ENCODE data around the gene SCGB1C2.
"Not testable (repeated sequence)": the region's sequence is repeated elsewhere in the genome, so short reads cannot be mapped to it uniquely, and the experiment has no call there.

Gene SCGB1C2

DNA sequence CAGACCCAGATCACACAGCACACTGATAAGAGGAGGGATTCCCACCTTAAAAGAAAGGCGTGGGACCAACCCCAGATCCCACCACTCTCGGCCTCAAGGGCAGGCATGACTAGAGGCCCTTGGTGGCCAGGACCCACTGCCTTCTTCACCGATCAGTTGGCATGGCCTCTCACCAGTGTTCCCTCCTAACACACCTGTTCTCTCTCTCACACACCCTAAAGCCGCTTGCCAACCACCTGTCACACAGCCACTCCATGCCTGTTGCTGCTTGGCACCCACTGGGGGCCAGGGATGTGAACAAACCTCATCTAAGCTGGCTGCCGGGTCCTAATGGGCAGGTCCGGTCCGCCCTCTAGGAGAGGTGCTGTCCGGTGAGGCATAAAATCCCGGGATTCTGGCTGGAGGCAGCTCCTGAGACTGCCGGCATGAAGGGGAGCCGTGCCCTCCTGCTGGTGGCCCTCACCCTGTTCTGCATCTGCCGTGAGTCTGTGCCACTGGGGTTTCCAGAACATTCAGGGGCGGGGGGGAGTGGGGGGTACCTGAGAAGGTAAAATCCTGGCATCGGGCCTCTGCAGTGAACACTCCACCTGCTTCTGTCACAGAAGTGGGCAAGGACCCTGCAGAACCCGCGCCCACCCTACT is at the start of gene SCGB1C2:
Gene SCGB1C2 (plus strand): TSS at position 404 of the 642 bp plus-strand sequence. CDS start 22 bp downstream, at position 426.
- H3K4me3 ChIP-seq (ENCODE audit: low read depth, low read length) = not testable (repeated sequence)

DNA sequence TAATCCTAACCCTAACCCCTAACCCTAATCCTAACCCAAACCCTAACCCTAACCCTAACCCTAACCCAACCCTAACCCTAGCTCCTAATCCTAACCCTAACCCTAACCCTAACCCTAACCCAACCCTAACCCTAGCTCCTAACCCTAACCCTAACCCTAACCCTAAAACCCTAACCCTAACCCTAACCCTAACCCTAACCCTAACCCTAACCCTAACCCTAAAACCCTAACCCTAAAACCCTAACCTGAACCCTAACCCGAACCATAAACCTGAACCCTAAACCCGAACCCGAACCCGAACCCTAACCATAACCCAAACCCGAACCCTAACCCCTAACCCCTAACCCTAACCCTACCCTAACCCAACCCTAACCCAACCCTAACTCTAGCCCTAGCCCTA is 24.3 kb upstream of the SCGB1C2 start:
- not testable (repeated sequence) for H3K4me3 ChIP-seq (ENCODE audit: low read depth, low read length)

- peak; percentile 56 for TF ChIP-seq CTCF (IDR thresholded peaks at IDR 0.05; ENCODE audit: low read depth, low read length)
- H3K4me3 ChIP-seq (ENCODE audit: low read depth, low read length) = not testable (repeated sequence)
Observed at GRCh38 chr17:118339-118917, 18.9 kb upstream of the SCGB1C2 start.

DNA sequence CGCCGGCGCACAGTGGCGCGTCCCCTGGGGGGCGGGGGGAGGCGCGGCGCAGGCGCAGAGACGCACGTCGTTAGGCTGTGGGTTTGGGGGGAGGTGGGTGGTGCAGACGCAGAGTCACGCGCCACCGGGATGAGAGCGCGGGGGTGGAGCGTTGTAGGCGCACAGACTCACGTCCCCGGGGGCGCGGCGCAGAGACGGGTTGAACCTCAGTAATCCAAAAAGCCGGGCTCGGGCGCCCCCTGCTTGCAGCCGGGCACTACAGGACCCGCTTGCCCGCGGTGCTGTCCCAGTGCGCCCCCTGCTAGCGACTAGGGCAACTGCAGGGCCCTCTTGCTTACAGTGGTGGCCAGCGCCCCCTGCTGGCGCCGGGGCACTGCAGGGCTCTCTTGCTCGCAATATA is 3.4 kb upstream of the SCGB1C2 start:
- H3K4me3 ChIP-seq (ENCODE audit: low read depth, low read length) = not testable (repeated sequence)

GRCh38 chr17:134332-134785 is 3.0 kb upstream of the SCGB1C2 start:
- H3K4me3 ChIP-seq (ENCODE audit: low read depth, low read length) = not testable (repeated sequence)

DNA sequence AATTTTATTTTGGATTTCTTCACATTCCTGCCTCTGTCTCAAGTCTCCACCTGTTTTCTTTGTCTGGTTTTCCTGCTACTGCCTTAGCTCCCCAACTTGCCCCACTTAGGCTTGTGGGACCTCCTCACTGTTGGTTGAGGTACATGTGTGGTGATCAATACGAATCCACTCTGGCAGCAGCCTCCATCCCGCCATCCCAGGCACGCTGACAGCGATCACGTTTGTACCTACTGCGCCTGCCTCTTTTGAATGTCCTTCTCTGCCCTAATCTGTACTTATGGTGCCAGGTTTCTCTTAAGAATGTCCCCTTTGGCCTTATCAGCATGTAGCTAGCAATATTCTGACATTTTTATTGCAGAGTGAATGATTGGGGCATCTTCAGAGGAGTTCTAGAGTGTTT is 2.3 kb upstream of the SCGB1C2 start:
- not testable (repeated sequence) for H3K4me3 ChIP-seq (ENCODE audit: low read depth, low read length)

DNA sequence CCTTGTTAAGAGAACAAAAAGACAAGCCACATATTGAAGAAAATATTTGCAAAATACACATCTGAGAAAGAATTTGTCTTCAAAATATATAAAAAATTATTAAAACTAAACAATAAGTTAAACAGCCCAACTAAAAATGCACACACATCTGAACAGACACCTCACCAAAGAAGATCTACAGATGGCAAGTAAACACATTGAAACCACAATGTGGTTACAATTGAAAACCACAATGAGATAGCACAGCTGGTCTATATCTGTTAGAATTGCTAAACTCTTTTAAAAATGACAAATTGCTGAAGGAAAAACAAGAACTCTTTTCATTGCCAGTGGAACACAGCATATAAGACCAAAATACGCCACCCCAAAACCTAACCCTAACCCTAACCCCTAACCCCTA is 1.5 kb upstream of the SCGB1C2 start:
- H3K4me3 ChIP-seq (ENCODE audit: low read depth, low read length) = not testable (repeated sequence)

- TF ChIP-seq CTCF (IDR thresholded peaks at IDR 0.05; ENCODE audit: low read depth, low read length) = 0 out of 2 replicates have a peak, but pooled peaks have one; percentile 21
- H3K4me3 ChIP-seq (ENCODE audit: low read depth, low read length) = not testable (repeated sequence)
Observed at GRCh38 chr17:136531-136930, 838 bp upstream of the SCGB1C2 start.

DNA sequence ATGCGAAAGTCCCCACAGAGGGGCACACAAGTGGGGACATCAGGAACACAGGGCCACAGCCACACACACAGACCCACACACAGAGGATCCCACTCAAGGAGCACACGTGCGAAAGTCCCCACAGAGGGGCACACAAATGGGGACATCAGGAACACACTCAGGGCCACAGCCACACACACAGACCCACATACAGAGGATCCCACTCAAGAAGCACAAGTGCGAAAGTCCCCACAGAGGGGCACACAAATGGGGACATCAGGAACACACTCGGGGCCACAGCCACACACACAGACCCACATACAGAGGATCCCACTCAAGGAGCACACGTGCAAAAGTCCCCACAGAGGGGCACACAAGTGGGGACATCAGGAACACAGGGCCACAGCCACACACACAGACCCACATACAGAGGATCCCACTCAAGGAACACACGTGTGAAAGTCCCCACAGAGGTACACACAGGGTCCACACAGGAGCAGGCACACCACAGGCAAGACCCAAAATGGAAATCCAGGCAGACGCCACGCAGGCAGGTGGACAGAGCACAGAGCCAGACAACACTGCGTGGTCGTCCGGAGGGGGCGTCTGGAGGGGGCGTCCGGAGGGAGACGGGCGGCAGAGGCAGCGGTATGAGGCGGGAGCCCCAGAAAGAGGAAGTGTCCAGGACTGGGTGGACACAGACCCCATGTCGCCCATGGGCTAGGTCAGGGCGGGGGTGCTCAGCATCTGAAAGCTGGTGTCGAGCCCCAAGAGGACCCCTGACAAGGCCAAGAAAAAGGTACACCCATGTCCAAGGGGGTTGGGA is 2.2 kb downstream of the SCGB1C2 start:
- not testable (repeated sequence) for H3K4me3 ChIP-seq (ENCODE audit: low read depth, low read length)

DNA sequence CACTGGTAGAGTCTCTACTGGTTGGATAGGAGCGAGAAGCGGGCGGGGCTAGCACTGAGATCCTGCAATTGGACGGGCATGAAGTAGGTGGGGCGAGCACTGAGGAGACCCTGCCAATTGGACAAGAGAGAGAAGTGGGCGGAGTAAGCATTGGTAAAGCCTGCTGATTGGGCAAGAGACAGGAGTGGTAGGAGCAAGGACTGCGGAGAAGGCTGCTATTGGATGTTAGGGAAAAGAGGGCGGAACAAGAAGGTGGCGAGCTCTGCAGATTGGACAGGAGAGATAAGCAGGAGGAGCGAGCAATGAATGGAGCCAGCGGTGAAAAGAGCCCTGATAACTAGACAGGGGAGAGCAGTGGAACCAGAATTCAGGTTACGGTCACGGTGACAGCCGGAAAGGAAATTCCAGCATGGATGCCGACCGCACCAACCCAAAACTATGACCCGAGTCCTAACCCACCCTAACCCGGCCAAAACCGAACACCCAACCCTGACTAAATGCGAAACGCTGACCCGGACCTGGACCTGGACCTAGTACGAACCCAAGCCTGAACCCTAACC is 4.8 kb downstream of the SCGB1C2 start:
- no peak for TF ChIP-seq CTCF (IDR thresholded peaks at IDR 0.05; ENCODE audit: low read depth, low read length)
- no peak overlapping the region for H3K4me3 ChIP-seq (ENCODE audit: low read depth, low read length)
